VCaP (cell line): ENCODE results near the gene VWA3B.
"Not testable (repeated sequence)": the region's sequence is repeated elsewhere in the genome, so short reads cannot be mapped to it uniquely, and the experiment has no call there.

Experiments used
- H3K27ac ChIP-seq: fragments of 450-650 bp; 2 replicates; pipeline ENCODE4 v1.5.1; 2017
- CTCF ChIP-seq: fragments of 450-650 bp; conservative IDR thresholded peaks from 2 replicates; pipeline ENCODE4 v1.5.1; 2017; ENCODE audit warnings: mild to moderate bottlenecking, moderate library complexity

VWA3B gene

GRCh38 chr2:98043101-98043500, 43.9 kb upstream of the VWA3B start:
- TF ChIP-seq CTCF, result no peak
- H3K27ac ChIP-seq, result no peak overlapping the region

- not testable (repeated sequence) for H3K27ac ChIP-seq
These were observed 42.2 kb upstream of the VWA3B start for GRCh38 chr2:98044730-98045129.

- TF ChIP-seq CTCF, result no peak
- no peak overlapping the region for H3K27ac ChIP-seq
These were observed 36.9 kb upstream of the VWA3B start for GRCh38 chr2:98050070-98050469.

GRCh38 chr2:98058191-98058975, 28.6 kb upstream of the VWA3B start:
- no peak overlapping the region for H3K27ac ChIP-seq
- no peak for TF ChIP-seq CTCF

GRCh38 chr2:98060277-98060676, 26.7 kb upstream of the VWA3B start:
- H3K27ac ChIP-seq, result no peak overlapping the region
- TF ChIP-seq CTCF, result no peak

- no peak overlapping the region for H3K27ac ChIP-seq
- no peak for TF ChIP-seq CTCF
These were observed 23.6 kb upstream of the VWA3B start for GRCh38 chr2:98063291-98063854.

- H3K27ac ChIP-seq, result no peak overlapping the region
- no peak for TF ChIP-seq CTCF
These were observed 21.2 kb upstream of the VWA3B start for GRCh38 chr2:98065808-98066207.

- no peak overlapping the region for H3K27ac ChIP-seq
These were observed 19.8 kb upstream of the VWA3B start for GRCh38 chr2:98067160-98067559.

More at GRCh38 chr2:98067160-98067559, 19.8 kb upstream of the VWA3B start:
- TF ChIP-seq CTCF, result no peak
